Smooth muscle cell of the brain vasculature (primary cell): ENCODE measurements around the gene WDCP.
"Not testable (repeated sequence)": the region's sequence is repeated elsewhere in the genome, so short reads cannot be mapped to it uniquely, and the experiment has no call there.

ENCODE experiments used
- DNase-seq: peaks from one replicate; pipeline ENCODE4 v3.0.0-alpha.2; 2012; ENCODE audit warnings: low read depth, low spot score

WDCP gene

GRCh38 chr2:24046930-24047702 is at the start of gene WDCP:
Gene WDCP, minus strand, starts transcription at chr2:24047391. Its CDS starts 7,897 bp downstream, at chr2:24039494.
- peak; percentile 95 for DNase-seq

GRCh38 chr2:24095171-24095677 is 48.0 kb upstream of the WDCP start:
- DNase-seq: not testable (repeated sequence)

GRCh38 chr2:24093270-24093669 is 46.1 kb upstream of the WDCP start:
- not testable (repeated sequence) for DNase-seq

- no peak for DNase-seq
Observed at GRCh38 chr2:24088821-24089359, 41.7 kb upstream of the WDCP start.

- no peak for DNase-seq
Observed at GRCh38 chr2:24087032-24087431, 39.8 kb upstream of the WDCP start.

- no peak for DNase-seq
Observed at GRCh38 chr2:24086241-24086640, 39.0 kb upstream of the WDCP start.

GRCh38 chr2:24085200-24085489 is 38.0 kb upstream of the WDCP start:
- DNase-seq: no peak

GRCh38 chr2:24084386-24085199 is 37.4 kb upstream of the WDCP start, which contains the start of gene TP53I3:
Gene TP53I3, minus strand, starts transcription at chr2:24084834. Its CDS starts 508 bp downstream, at chr2:24084326.
- DNase-seq: peak; percentile 83

GRCh38 chr2:24083567-24084385 is 36.6 kb upstream of the WDCP start:
- peak; percentile 65 for DNase-seq

GRCh38 chr2:24082787-24083566 is 35.8 kb upstream of the WDCP start:
- no peak for DNase-seq

- DNase-seq: no peak
Observed at GRCh38 chr2:24080701-24081100, 33.5 kb upstream of the WDCP start.

GRCh38 chr2:24077879-24078278 is 30.7 kb upstream of the WDCP start:
- DNase-seq: no peak

GRCh38 chr2:24077535-24077877 is 30.3 kb upstream of the WDCP start:
- no peak for DNase-seq

GRCh38 chr2:24076849-24077534 is 29.8 kb upstream of the WDCP start:
- no peak for DNase-seq

- DNase-seq: peak; percentile 98
Observed at GRCh38 chr2:24075915-24076848, 29.0 kb upstream of the WDCP start, which contains the start of gene SF3B6. Gene SF3B6, minus strand, starts transcription at chr2:24076326. Its CDS starts 97 bp downstream, at chr2:24076229.

- DNase-seq: no peak
Observed at GRCh38 chr2:24075259-24075658, 28.1 kb upstream of the WDCP start.

- no peak for DNase-seq
Observed at GRCh38 chr2:24073816-24074215, 26.6 kb upstream of the WDCP start.

GRCh38 chr2:24072259-24072658 is 25.1 kb upstream of the WDCP start:
- DNase-seq: no peak

- DNase-seq: no peak
Observed at GRCh38 chr2:24065341-24065740, 18.1 kb upstream of the WDCP start.
